Upper lobe of left lung (tissue), 4 donors: Measurements from ENCODE around the gene CBFA2T3.

Experiments
- CTCF ChIP-seq, 6 experiments: fragments of 450-650 bp in 4 of 6; fragments of 200-600 bp in 2 of 6; sonication (generic) in 2 of 6; IDR thresholded peaks; one replicate each; pipeline ENCODE4 v1.5.1; 2016 to 2019; ENCODE audit warnings: antibody characterized with exemption in 6 of 6
- EP300 ChIP-seq, 4 donors: sonication (generic); formaldehyde crosslinking; IDR thresholded peaks; one replicate each; pipeline ENCODE4 v1.5.1; 2017; ENCODE audit warnings: antibody characterized with exemption in 4 of 4, control low read depth in 2 of 4
- POLR2A ChIP-seq, 4 donors: fragments of 450-650 bp; IDR thresholded peaks; one replicate each; pipeline ENCODE4 v1.5.1; 2016 to 2017; ENCODE audit warnings: antibody characterized with exemption in 4 of 4, mild to moderate bottlenecking in 2 of 4

- no peak for TF ChIP-seq CTCF (IDR thresholded peaks at IDR 0.05)
- TF ChIP-seq POLR2A (IDR thresholded peaks at IDR 0.05), result no peak
- TF ChIP-seq EP300 (IDR thresholded peaks at IDR 0.05), result no peak
These were observed 33.4 kb upstream of the CBFA2T3 start for GRCh38 chr16:89010210-89010925.
